Urothelium cell line (cell line): Measurements from ENCODE around the gene ASTN1.

Experiments
- DNase-seq: peaks from one replicate; pipeline ENCODE4 v3.0.0; 2011; ENCODE audit warnings: low spot score, mixed read lengths
- FAIRE-seq: peaks from 2 replicates; lab custom pipeline; 2011; peaks lifted over from hg19 to GRCh38; lab: Jason Lieb, UNC

ASTN1 gene

GRCh38 chr1:177165069-177165439 lies 542 bp upstream of the ASTN1 start:
- no peak for DNase-seq
- no peak for FAIRE-seq

GRCh38 chr1:177163844-177164379 lies 600 bp downstream of the ASTN1 start:
- peak; percentile 31 for DNase-seq

DNA sequence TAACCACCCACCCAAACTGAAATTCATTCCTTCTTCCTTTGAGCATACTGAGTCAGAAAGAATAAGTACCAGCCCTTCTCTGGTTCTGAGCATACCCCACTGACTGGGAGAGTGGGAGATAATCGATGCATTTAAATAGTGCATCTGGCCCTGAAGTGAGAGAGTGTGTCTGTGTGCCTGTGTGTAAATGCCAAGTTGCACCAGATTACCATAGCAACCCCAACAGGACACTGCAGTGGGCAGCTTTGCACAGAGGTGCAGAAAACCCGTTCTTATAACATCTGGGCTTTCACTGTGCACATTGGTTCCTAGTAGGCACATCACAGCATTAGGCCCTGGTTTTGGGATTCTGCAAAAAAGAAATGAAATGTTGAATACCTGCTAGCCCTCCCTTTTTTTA lies 2.3 kb downstream of the ASTN1 start:
- no peak for FAIRE-seq

More at GRCh38 chr1:177163844-177164379, 600 bp downstream of the ASTN1 start:
- no peak for FAIRE-seq

DNA sequence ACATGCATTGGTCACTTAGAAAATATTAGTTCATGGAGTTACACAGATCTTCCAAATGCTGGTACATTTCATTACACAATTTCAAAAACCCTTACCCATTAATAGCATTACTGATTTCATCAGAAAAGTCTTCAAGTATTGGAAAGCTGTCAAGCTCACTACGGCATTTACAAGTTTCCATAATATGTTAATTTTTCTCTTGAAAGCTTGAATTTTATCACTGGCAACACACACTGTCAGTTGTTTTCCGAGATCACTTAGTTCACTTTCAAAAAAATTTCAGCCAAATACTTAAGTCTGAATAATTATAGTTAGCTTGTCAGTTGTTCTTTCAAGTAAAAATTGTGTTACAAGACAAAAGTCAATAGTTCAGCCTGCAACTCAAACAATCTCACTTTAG lies 18.0 kb downstream of the ASTN1 start:
- no peak for DNase-seq

More for the DNA sequence above, 2.3 kb downstream of the ASTN1 start:
- no peak for DNase-seq

DNA sequence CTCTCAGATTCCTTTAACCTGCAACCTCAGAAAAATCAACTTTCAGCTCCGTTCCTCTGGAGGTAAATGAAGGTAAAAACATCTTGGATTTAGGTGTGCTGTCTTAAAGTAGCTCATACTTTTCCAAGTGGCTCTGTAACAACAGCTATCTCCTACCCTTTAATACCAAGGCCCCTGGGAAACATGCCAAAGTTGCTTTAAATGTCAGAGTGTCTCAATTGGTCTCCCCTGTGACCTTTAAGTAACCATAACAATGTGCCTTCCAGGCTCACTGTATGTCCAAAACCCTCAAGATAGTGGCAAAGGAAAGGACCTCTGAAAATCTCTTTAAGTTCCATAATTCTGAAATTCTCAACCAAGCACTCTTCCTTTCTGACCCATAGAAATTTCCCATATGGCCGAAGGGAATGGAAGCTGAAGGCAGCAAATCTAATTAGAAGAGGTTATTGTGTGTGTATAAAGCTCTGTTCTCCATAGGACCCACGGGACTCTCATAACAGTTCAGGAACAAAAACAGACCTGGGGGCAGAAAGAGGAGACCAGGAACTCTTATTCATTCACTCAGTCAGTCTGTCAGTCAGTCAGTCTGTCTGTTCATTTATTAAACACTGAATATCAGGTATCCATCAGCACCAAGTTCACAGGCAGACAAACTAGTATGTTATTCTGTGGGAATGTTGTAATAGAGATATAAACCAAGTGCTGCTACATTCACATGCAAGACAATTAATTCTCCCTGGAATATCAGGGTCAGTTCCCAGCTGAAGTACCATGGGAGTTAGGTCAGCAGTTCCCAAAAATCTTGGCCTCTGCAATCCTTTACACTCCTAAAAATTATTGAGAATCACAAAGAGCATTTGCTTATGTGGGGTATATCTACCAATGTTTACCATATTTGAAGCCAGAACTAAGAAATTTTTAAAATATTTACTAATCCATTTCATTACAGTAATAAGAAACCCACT lies 19.1 kb downstream of the ASTN1 start:
- no peak for DNase-seq
- FAIRE-seq = no peak

More for the DNA sequence above, 18.0 kb downstream of the ASTN1 start:
- no peak for FAIRE-seq

- no peak for FAIRE-seq
- no peak for DNase-seq
Measured at GRCh38 chr1:177142791-177143271, 21.7 kb downstream of the ASTN1 start.

DNA sequence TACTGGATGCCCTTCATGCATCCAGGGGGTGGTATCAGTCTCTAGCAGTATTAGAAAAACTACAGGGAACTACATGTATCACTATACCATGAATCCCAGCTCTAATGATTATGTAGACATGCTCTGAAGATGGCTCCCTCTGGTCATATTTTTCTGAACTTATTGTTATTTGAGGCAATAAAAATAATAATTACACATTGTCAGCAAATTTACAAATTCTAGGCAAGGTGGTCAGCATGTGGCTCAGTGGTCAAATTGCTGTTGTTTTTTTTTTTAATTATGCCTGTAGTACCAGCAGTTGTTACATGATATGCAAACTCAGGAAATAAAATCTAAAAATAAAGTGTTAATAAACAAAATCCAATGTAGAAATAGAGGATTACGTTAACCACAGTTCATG lies 22.5 kb downstream of the ASTN1 start:
- no peak for FAIRE-seq
- DNase-seq = no peak

DNA sequence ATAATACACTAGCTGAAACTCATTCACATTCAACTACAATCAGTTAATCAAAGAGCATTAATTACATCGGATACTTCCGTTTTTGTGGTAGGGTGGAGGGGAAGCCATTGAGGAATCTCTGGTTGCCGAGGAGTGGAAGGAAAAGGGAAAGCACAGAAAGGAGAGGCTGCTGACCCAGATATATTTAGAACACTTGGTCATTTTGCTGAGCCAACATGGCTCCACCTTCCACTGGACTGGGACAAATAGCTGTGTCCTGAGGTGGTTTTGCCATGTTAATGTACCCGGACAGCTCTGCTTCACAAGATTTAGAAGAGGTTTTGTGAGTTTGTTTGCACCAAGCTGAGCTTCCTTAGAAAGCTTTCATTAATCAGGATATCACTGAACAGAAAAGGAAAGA lies 26.2 kb downstream of the ASTN1 start:
- no peak for FAIRE-seq
- DNase-seq = no peak

- DNase-seq = no peak
- no peak for FAIRE-seq
Measured at GRCh38 chr1:177137814-177138213, 26.7 kb downstream of the ASTN1 start.

GRCh38 chr1:177135250-177135649 lies 29.3 kb downstream of the ASTN1 start:
- DNase-seq = no peak
- FAIRE-seq = no peak

GRCh38 chr1:177133977-177134538 lies 30.5 kb downstream of the ASTN1 start:
- no peak for DNase-seq
- FAIRE-seq = no peak

GRCh38 chr1:177132141-177132540 lies 32.4 kb downstream of the ASTN1 start:
- no peak for FAIRE-seq
- no peak for DNase-seq

- DNase-seq = no peak
- no peak for FAIRE-seq
Measured at GRCh38 chr1:177131723-177132122, 32.8 kb downstream of the ASTN1 start.

DNA sequence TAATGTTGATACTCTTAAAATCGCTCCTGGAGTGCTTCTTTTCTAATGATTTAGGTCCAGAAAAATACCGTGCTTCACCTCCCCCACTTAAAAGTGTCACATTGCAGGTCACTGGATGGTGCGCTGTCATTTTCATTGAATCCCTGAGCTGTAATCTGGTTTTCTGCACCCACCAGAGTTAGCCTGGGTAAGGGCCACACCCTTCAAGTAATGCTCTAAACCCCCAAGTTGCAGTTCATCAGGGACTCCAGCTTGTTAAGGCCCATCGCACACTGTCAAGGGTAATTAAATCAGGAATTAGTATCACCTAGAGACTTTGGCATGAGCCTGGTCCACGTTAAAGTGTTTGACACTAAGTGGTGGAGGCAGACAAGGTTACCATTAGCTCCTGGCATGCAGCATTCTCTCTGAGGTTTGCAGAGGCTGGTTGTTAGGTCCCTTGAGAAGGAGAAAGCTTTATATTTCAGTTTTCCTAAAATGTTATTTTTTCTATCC lies 34.0 kb downstream of the ASTN1 start:
- DNase-seq = no peak
- no peak for FAIRE-seq

DNA sequence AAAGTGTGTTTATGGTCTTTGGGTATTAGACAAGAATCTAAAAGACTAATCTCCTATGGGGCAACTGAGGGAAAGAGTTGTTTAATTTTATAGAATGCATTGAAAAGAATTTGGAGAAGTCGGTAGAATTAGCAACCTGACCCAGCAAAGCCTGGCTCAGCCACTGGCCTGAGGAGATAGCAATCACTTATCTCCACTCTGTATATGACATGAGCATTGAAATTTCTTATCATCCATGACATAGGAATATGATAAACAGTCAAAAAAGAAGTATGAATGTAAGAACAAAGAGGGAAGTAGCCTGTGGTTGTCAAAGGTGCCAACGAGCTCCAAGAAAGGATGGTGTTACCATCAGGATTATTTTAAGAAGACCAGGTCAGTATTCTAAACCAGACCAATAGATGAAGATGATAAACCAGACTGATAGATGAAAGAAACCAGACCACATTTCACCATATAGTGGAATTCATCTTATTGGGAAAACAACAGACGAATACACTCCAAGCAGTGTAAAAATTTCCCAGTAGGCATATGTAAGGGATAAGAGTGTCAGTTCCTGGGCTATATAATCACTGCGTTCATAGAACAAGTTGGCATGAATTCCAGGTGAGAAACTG lies 35.7 kb downstream of the ASTN1 start:
- no peak for FAIRE-seq

GRCh38 chr1:177126267-177126666 lies 38.2 kb downstream of the ASTN1 start:
- FAIRE-seq (no peak), DNase-seq (no peak)

More for the DNA sequence above, 35.7 kb downstream of the ASTN1 start:
- DNase-seq = no peak

- FAIRE-seq (no peak), DNase-seq (no peak)
Measured at GRCh38 chr1:177124577-177125278, 39.8 kb downstream of the ASTN1 start.

DNA sequence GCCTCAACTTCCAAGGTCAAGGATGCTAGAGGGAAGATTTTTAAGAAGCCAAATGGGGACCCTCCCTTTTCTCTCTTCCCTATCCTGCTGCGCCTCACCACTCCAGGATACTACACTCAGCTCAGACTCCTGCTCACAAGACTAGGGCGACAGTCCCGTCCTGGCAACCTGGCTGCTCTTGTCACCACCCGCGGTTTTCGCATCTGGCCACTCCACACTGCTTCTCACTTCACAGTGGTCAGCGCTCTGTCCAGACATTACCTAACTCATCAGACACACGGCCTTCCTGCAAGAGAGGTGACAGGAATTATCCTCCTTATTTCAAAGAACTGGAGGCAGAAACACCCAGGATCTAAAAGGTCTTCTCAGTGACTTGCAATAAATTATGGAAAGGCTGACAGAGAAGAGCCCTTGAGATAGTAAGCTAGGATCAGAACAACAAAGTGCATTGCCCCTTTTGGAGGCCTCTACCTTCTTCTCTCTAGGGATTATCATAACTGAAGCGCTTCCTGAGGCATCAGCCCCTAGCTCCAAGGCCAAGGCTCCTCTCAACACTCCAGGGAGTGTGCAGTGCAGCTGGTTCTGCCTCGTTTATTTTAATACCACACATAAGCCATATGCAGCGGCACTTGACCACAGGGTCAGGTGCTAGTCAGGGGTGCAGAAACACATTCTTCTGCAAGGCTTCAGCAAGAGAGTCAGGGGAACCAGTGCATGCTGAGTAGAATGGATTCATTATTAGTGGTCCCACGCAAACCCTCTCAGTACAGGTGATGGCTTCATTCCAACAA lies 41.9 kb downstream of the ASTN1 start:
- no peak for DNase-seq
- FAIRE-seq = no peak

- FAIRE-seq = no peak
- no peak for DNase-seq
Measured at GRCh38 chr1:177119311-177119710, 45.2 kb downstream of the ASTN1 start.

- no peak for FAIRE-seq
- DNase-seq = no peak
Measured at GRCh38 chr1:177118901-177119300, 45.6 kb downstream of the ASTN1 start.
